ENCODE results near the gene DIS3L2. TPM values are rescaled to one million over a fixed set of nuclear protein-coding genes. Genes with fewer than 3 reads are reported as not detected.

The DIS3L2 gene
- total RNA-seq, 4 donors from 2014 or later: 16.1 to 26.7 (median 22.0) TPM

- H3K9me3 ChIP-seq: no peaks in the 10 kb centered on the region
- intact Hi-C loops (cut with DNase I): no loop called here
- DNase-seq (ENCODE audit: extremely low spot score): no peak
- TF ChIP-seq CTCF (IDR thresholded peaks at IDR 0.05) (no peak), POLR2AphosphoS5 (IDR thresholded peaks at IDR 0.05) (no peak), EP300 (IDR thresholded peaks at IDR 0.05) (no peak), POLR2A (IDR thresholded peaks at IDR 0.05; ENCODE audit: low read depth) (no peak)
- no peaks in the 10 kb centered on the region for H3K36me3 ChIP-seq
- H3K4me1 ChIP-seq: peaks cover 0 to 26% (median 16%) of the 10 kb centered on the region in 4 donors
- H3K27ac ChIP-seq (replicated peaks in 1 of 4): no peak overlapping the region
- no peaks in the 10 kb centered on the region for H3K27me3 ChIP-seq
- WGBS: 94% methylated on average over 12 of the region's 12 CpGs
- H3K4me3 ChIP-seq: no peak overlapping the region
These were observed 356.8 kb downstream of the DIS3L2 start for GRCh38 chr2:232318169-232318855.

- intact Hi-C loops (cut with DNase I): no loop called here
- no peak for DNase-seq (ENCODE audit: extremely low spot score)
These were observed 357.7 kb downstream of the DIS3L2 start for GRCh38 chr2:232319067-232319802.

GRCh38 chr2:232319803-232320442, 358.4 kb downstream of the DIS3L2 start:
- H3K9me3 ChIP-seq: no peaks in the 10 kb centered on the region
- WGBS: 93% methylated on average over 10 of the region's 10 CpGs
- peaks cover 0 to 24% (median 13%) of the 10 kb centered on the region in 4 donors for H3K4me1 ChIP-seq
- no peak overlapping the region for H3K27ac ChIP-seq (replicated peaks in 1 of 4)
- no peak overlapping the region for H3K4me3 ChIP-seq
- no peaks in the 10 kb centered on the region for H3K27me3 ChIP-seq
- no peaks in the 10 kb centered on the region for H3K36me3 ChIP-seq
- no peak for TF ChIP-seq EP300 (IDR thresholded peaks at IDR 0.05)
- intact Hi-C loops (cut with DNase I): no loop called here
- no peak for DNase-seq (ENCODE audit: extremely low spot score)

More at GRCh38 chr2:232319067-232319802, 357.7 kb downstream of the DIS3L2 start:
- H3K4me3 ChIP-seq: no peak overlapping the region
- no peaks in the 10 kb centered on the region for H3K9me3 ChIP-seq
- no peak for TF ChIP-seq CTCF (IDR thresholded peaks at IDR 0.05)
- no peak for TF ChIP-seq POLR2AphosphoS5 (IDR thresholded peaks at IDR 0.05)
- TF ChIP-seq POLR2A (IDR thresholded peaks at IDR 0.05; ENCODE audit: low read depth): no peak
- TF ChIP-seq EP300 (IDR thresholded peaks at IDR 0.05): no peak
- H3K27ac ChIP-seq (replicated peaks in 1 of 4): no peak overlapping the region
- 92% methylated on average over 2 of the region's 4 CpGs for WGBS
- H3K27me3 ChIP-seq: no peaks in the 10 kb centered on the region
- peaks cover 0 to 26% (median 15%) of the 10 kb centered on the region in 4 donors for H3K4me1 ChIP-seq
- no peaks in the 10 kb centered on the region for H3K36me3 ChIP-seq

- Histone ChIP-seq H3K36me3 (no peaks in the 10 kb centered on the region), H3K27ac (replicated peaks in 1 of 4) (no peak overlapping the region), H3K9me3 (no peaks in the 10 kb centered on the region), H3K4me3 (no peak overlapping the region), H3K27me3 (no peaks in the 10 kb centered on the region), H3K4me1 (peaks cover 0 to 19% (median 12%) of the 10 kb centered on the region in 4 donors)
- no peak for DNase-seq (ENCODE audit: extremely low spot score)
- no peak for TF ChIP-seq POLR2AphosphoS5 (IDR thresholded peaks at IDR 0.05)
- TF ChIP-seq EP300 (IDR thresholded peaks at IDR 0.05): no peak
- TF ChIP-seq POLR2A (IDR thresholded peaks at IDR 0.05; ENCODE audit: low read depth): no peak
- no peak for TF ChIP-seq CTCF (IDR thresholded peaks at IDR 0.05)
- intact Hi-C loops (cut with DNase I): no loop called here
- WGBS: 82% methylated on average over 2 of the region's 2 CpGs
These were observed 358.9 kb downstream of the DIS3L2 start for GRCh38 chr2:232320443-232320803.

GRCh38 chr2:232321156-232321816, 359.8 kb downstream of the DIS3L2 start:
- H3K36me3 ChIP-seq: no peaks in the 10 kb centered on the region
- H3K4me3 ChIP-seq: no peak overlapping the region
- TF ChIP-seq EP300 (IDR thresholded peaks at IDR 0.05) (no peak), CTCF (IDR thresholded peaks at IDR 0.05) (no peak), POLR2AphosphoS5 (IDR thresholded peaks at IDR 0.05) (no peak), POLR2A (IDR thresholded peaks at IDR 0.05; ENCODE audit: low read depth) (no peak)
- H3K27me3 ChIP-seq: no peaks in the 10 kb centered on the region
- no peak overlapping the region for H3K27ac ChIP-seq (replicated peaks in 1 of 4)
- no peak for DNase-seq (ENCODE audit: extremely low spot score)
- intact Hi-C loops (cut with DNase I): no loop called here
- no peaks in the 10 kb centered on the region for H3K9me3 ChIP-seq
- WGBS: 89% methylated on average over 12 of the region's 18 CpGs
- H3K4me1 ChIP-seq: peaks cover 0 to 15% (median 13%) of the 10 kb centered on the region in 4 donors

Data from esophagus muscularis mucosa (tissue), 4 donors.